OCI-LY7 (cell line): ENCODE data around the gene RALB. TPM values are rescaled to one million over a fixed set of nuclear protein-coding genes. Genes with fewer than 3 reads are reported as not detected.
A peak's percentile ranks its signal among the peaks of the same experiment; 100 is the strongest.

Experiments used
- BruUV-seq: library from RNA; stranded (reverse); fragments of 400-500 nt; replicated peaks from 2 replicates; lab custom pipeline; 2021; lab: Mats Ljungman, UMichigan
- CTCF ChIA-PET: fragments of 300-600 bp; sonication (Branson Sonifier 250); formaldehyde crosslinking; loops from one replicate; lab custom pipeline; 2022; ENCODE audit warnings: antibody characterized with exemption; ENCODE audit not compliant: unreplicated experiment; lab: Charles Lee
- POLR2A ChIA-PET: fragments of 300-600 bp; sonication (Branson Sonifier 250); formaldehyde crosslinking; loops from one replicate; lab custom pipeline; 2022; ENCODE audit warnings: antibody characterized with exemption; lab: Charles Lee
- DNase-seq: peaks from one replicate; pipeline ENCODE4 v3.0.0-alpha.2; 2015; ENCODE audit warnings: low spot score
- H2AFZ ChIP-seq: fragments of 200-600 bp; sonication (generic), shearing (Covaris generic); 2 replicates; pipeline ENCODE4 v1.6.1; 2014; ENCODE audit warnings: mild to moderate bottlenecking, antibody characterized with exemption, low read length, moderate library complexity
- H3K27ac ChIP-seq: fragments of 200-600 bp; sonication (generic); 2 replicates; pipeline ENCODE4 v1.5.1; 2014; ENCODE audit warnings: mixed run types, low read depth, mild to moderate bottlenecking, moderate library complexity, low read length, inconsistent platforms; ENCODE audit not compliant: poor library complexity, severe bottlenecking
- H3K36me3 ChIP-seq: fragments of 200-600 bp; sonication (generic); 2 replicates; pipeline ENCODE4 v1.6.1; 2014; ENCODE audit warnings: mild to moderate bottlenecking, antibody characterized with exemption, low read length, moderate library complexity, mixed read lengths; ENCODE audit not compliant: insufficient read depth
- H3K4me1 ChIP-seq: fragments of 200-600 bp; sonication (generic); 2 replicates; pipeline ENCODE4 v1.5.1; 2014; ENCODE audit warnings: mild to moderate bottlenecking, low read length; ENCODE audit not compliant: insufficient read depth, poor library complexity, severe bottlenecking
- H3K4me2 ChIP-seq: fragments of 200-600 bp; sonication (generic); 2 replicates; pipeline ENCODE4 v1.6.1; 2014; ENCODE audit warnings: mild to moderate bottlenecking, low read length
- H3K4me3 ChIP-seq: fragments of 200-600 bp; sonication (generic); 2 replicates; pipeline ENCODE4 v1.5.1; 2014; ENCODE audit warnings: mild to moderate bottlenecking, low read depth, low read length; ENCODE audit not compliant: poor library complexity, severe bottlenecking
- H3K79me2 ChIP-seq: fragments of 200-600 bp; sonication (generic); 2 replicates; pipeline ENCODE4 v1.6.1; 2016; ENCODE audit warnings: low read depth, mild to moderate bottlenecking, low read length, moderate library complexity, mixed read lengths; ENCODE audit not compliant: insufficient read depth
- H3K9me2 ChIP-seq: fragments of 200-600 bp; sonication (generic); 2 replicates; pipeline ENCODE4 v1.6.1; 2016; ENCODE audit warnings: mild to moderate bottlenecking, low read length, mixed read lengths; ENCODE audit not compliant: insufficient read depth
- H3K9me3 ChIP-seq: fragments of 200-600 bp; sonication (generic); 2 replicates; pipeline ENCODE4 v1.6.1; 2014; ENCODE audit warnings: mild to moderate bottlenecking, mixed run types, low read length, mixed read lengths
- H4K20me1 ChIP-seq: fragments of 200-600 bp; sonication (generic); 2 replicates; pipeline ENCODE4 v1.6.1; 2014; ENCODE audit warnings: mild to moderate bottlenecking, antibody characterized with exemption, low read length, moderate library complexity, mixed read lengths; ENCODE audit not compliant: insufficient read depth
- CTCF ChIP-seq: fragments of 200-600 bp; sonication (generic); conservative IDR thresholded peaks from 2 replicates; pipeline ENCODE4 v1.5.1; 2014; ENCODE audit warnings: mild to moderate bottlenecking, antibody characterized with exemption, low read length, moderate library complexity, mixed read lengths
- EZH2phosphoT487 ChIP-seq: fragments of 200-600 bp; sonication (generic); IDR thresholded peaks from 2 replicates; pipeline ENCODE4 v1.6.1; 2018; ENCODE audit warnings: low read depth, borderline replicate concordance, mild to moderate bottlenecking, mixed run types, antibody characterized with exemption, low read length, moderate library complexity, mixed read lengths
- intact Hi-C: fragments of 100-400 bp; cut with micrococcal nuclease; formaldehyde crosslinking; loops from one replicate; pipeline ENCODE4 v1.10.0; 2022; ENCODE audit not compliant: unreplicated experiment
- total RNA-seq, 2 experiments: library from RNA; depleted of rRNA in 1 of 2; stranded (reverse); fragments of >200 nt in 1 of 2; shearing (Covaris generic) in 1 of 2; gene quantifications; 2 replicates each; pipeline ENCODE4 v1.2.3, GENCODE V29; 2014 to 2022

The RALB gene
- total RNA-seq, 2 experiments from 2014 or later, result 16.2 to 23.6 TPM

- intact Hi-C loops, result loop anchor here (5.0 kb wide), 1 partner anchor 468 kb away; the partner anchor contains the start of gene PTPN4
- no TSS peak for BruUV-seq
- no peak for TF ChIP-seq EZH2phosphoT487
- no peak for TF ChIP-seq CTCF
- Histone ChIP-seq H3K4me2 (peak overlapping the region; percentile 84), H3K27ac (no peak overlapping the region), H4K20me1 (peaks cover 7% of the 10 kb centered on the region; the same call in 1 of the 2 replicates), H3K36me3 (peaks cover 18% of the 10 kb centered on the region; the same call in 1 of the 2 replicates), H3K4me1 (peaks cover 68% of the 10 kb centered on the region), H3K4me3 (no peak overlapping the region), H3K9me2 (no peaks in the 10 kb centered on the region), H3K9me3 (no peaks in the 10 kb centered on the region), H3K79me2 (peaks cover 23% of the 10 kb centered on the region), H2AFZ (no peak overlapping the region)
- CTCF ChIA-PET, result no interaction called here
- DNase-seq, result no peak
- POLR2A ChIA-PET, result interaction anchor here (1.0 to 1.5 kb wide), 2 partner anchors 9 to 85 kb away, joined by 5 read pairs; no protein-coding TSS in a partner anchor
These were observed 27.7 kb upstream of the RALB start for GRCh38 chr2:120224735-120225548.

- Histone ChIP-seq H3K4me2 (no peak overlapping the region), H3K4me1 (peaks cover 68% of the 10 kb centered on the region), H4K20me1 (peaks cover 7% of the 10 kb centered on the region; the same call in 1 of the 2 replicates), H3K36me3 (peaks cover 13% of the 10 kb centered on the region; the same call in 1 of the 2 replicates), H2AFZ (no peak overlapping the region), H3K79me2 (peaks cover 21% of the 10 kb centered on the region), H3K9me3 (no peaks in the 10 kb centered on the region), H3K9me2 (no peaks in the 10 kb centered on the region), H3K4me3 (no peak overlapping the region), H3K27ac (no peak overlapping the region)
- DNase-seq, result no peak
- ChIA-PET CTCF (no interaction called here), POLR2A (interaction anchor here (1.0 to 1.5 kb wide), 2 partner anchors 10 to 84 kb away, joined by 5 read pairs; no protein-coding TSS in a partner anchor)
- no TSS peak for BruUV-seq
- TF ChIP-seq EZH2phosphoT487, result no peak
- no peak for TF ChIP-seq CTCF
- intact Hi-C loops, result no loop called here
These were observed 27.0 kb upstream of the RALB start for GRCh38 chr2:120225549-120226065.
